Activated CD4-positive, alpha-beta T cell treated with anti-CD3 and anti-CD28 coated beads, Interleukin-10, Interleukin-2, amounts not matched to agents 100 ng/mL and 50 ng/mL, durations not matched to agents 16 hours and 8 hours (primary cell): Measurements from ENCODE around the gene ANKRD34C.

Experiments used
- DNase-seq: peaks from one replicate; pipeline ENCODE4 v3.0.0-alpha.2; 2020

Gene ANKRD34C

DNA sequence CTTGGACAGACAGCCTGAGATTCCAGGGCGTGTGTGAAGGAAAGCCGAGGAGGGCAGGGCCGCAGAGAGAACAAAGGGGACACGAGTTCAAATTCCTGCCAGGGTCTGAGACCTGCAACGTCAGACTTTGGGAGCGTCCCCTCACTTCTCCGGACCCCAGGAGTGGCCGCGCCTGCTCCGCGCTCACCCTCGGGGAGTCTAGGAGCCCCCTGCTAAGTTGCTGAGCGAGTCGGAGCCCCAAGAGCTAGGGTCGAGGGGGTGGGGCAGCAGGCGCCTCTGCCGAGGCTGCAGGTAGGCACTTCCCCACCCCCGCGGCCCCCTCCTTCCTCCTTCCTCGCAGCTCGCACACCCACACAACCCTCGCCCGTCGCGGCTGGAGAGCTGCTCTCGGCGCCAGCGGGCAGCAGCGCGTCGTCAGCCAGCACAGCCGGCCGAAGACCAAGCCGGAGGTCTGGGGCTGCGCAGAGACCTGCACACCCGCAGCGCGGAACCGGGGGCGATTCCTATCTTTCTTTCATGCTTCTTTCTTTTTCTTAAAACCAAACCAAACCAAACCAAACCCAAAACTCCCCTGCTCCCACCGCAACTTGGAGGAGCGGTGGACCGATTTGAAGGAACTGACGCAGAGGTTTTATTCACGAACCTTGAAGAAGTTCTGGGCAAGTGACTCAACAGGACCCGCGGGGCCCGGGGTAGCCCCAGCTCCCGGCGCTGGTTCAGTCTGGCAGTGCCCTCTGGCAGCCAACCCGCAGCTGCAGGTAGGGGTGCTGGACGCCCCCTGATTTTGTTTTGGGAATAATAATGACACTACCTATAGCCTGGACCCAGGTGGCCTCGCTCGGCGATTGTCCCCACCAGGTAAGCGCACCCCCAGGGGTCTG is at the start of gene ANKRD34C:
Gene ANKRD34C, plus strand, starts transcription at position 352 of the 881 bp plus-strand sequence. CDS start 10,563 bp downstream, outside the sequence.
- DNase-seq, result no peak

DNA sequence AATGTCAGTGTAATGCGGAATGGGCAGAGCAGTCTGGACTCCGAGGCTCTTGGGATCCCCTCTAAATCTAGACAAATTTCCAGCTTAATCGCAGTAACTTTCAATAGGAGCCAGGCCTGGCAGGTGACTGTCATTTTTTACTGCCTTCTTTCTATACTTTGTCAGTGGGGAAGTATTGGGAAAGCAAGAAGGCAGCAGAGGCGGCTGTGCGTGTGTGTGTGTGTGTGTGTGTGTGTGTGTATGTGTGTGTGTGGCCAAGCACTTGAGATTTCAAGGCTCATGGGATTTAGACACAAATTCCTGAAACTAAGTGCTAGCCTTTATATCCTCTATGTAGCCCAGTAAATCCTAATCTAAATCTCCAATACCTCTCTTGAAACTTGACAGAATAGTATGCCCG is 49.3 kb upstream of the ANKRD34C start:
- no peak for DNase-seq

DNA sequence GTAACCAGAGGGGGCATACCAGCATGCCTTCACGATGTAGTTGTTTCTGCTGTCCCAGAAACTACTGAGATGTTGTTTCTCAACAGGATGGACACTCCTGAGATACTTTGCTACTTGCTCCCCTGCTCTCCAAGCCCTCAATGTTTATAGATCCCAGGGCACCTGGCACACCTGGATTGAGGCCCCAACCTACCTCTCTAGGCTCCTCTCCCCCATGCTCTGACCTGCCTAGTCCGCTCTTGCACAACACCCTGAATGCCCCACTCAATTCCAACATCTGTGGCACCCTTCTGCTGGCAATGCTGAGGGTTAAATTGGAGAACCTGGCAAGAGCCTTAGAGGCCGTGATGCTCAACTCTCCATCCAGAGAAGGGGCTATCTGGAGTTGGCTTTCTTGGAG is 42.5 kb upstream of the ANKRD34C start:
- no peak for DNase-seq

DNA sequence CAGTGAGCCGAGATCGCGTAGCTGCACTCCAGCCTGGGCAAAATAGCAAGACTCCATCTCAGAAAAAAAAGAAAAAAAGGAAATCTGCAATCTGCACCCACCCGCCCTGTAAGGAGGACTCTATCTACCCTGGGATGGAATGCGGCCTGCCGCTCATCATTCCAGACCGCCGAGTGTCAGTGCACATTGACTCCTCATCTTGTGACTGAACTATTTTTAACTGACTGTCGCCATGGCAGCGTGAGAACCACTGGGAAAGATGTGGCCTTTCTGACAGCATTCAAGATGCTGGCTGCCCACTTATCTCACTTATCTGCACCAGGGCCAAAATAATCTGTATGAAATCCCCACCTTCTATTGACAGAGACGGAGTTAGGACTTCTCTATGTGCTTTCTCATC is 38.8 kb upstream of the ANKRD34C start:
- no peak for DNase-seq

DNA sequence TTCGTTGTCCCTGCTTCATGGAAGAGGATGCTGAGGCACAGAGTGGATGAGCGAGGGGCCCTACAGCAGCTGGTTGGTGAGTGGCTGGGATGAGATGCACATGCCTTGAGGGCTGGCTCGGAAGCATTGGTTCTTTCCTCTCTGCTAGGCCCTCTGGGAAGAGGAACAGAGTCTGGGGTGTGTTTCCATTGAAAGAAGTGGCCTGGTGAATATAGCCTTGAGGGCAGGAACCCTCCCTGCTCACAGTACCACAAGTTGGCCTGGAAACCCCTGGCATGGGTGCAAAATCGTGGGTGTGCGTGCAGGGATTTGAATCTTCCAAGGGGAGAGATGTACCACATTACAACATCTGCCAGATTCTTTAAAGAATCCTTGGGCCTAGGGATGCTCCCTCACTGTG is 37.6 kb upstream of the ANKRD34C start:
- no peak for DNase-seq

DNA sequence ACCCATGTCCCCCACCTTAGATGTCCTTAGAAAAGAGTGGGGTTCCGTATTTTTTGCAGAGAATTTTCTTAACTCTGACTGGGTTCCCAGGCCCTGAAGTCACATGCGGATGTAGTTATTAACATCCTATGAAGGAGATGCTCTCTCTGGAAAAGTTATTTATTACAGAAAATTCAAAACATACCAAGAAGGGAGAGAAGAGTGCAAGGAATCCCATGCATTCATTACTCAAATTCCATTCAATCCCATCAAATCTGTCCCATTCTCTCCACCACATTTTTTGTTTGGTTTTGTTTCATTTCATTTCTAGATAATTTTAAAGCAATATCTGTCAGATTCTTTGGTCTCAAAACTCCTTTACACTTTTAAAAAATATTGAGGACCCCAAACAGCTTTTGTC is 34.3 kb upstream of the ANKRD34C start:
- no peak for DNase-seq

DNA sequence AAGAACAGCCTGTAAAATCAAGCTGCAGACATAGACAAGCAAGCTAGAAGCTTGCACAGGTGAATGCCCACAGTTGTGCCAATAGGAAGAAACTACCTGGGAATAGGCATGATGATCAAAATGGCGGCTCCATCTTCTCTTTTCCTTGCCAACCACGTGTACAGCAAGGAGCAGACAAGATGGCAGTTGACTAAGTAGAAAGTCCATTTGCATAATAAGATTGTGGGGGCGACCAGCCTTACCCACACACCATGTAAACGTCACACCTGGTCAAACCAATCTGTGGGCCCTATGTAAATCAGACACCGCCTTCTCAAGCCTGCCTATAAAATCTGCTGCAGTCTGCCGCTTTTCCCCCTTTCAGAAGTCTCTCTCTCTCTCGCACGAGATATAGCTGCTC is 25.1 kb upstream of the ANKRD34C start:
- no peak for DNase-seq

DNA sequence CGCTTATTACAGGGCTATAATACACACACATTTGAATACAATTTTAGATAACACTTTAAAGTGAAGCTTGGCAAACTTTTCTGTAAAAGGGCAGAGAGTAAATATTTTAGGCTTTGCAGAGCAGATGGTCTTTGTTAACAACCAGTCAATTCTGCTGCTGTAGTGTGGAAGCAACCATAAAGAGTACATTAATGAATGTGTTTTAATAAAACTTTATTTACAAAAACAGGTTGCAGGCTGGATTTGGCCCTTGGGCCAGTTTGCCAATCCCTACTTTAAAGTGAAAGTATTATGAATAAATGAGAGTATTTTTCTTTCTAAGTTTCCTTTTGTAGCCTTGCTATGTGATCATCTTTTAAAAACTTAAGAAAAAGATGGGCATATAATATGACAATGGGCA is 20.7 kb upstream of the ANKRD34C start:
- no peak for DNase-seq

DNA sequence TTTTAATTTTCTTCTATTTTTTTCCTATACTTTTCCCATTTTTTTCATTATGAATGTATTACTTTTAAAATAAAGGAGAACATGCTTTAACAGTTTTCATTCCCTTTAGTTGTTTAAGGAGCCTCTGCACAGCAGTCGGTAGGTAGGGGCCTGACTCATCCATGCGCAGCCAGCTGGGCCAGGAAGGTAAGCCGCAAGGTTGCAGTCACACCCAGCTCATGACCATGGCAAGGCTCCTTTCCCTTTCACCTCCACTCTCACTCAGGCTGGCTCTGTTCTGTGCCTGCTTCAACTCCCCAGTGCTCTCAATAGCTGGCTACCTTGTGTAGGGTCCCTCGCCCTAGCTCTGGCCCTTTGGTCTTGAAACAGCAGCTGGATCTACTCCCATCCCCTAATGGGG is 17.4 kb upstream of the ANKRD34C start:
- DNase-seq, result no peak

DNA sequence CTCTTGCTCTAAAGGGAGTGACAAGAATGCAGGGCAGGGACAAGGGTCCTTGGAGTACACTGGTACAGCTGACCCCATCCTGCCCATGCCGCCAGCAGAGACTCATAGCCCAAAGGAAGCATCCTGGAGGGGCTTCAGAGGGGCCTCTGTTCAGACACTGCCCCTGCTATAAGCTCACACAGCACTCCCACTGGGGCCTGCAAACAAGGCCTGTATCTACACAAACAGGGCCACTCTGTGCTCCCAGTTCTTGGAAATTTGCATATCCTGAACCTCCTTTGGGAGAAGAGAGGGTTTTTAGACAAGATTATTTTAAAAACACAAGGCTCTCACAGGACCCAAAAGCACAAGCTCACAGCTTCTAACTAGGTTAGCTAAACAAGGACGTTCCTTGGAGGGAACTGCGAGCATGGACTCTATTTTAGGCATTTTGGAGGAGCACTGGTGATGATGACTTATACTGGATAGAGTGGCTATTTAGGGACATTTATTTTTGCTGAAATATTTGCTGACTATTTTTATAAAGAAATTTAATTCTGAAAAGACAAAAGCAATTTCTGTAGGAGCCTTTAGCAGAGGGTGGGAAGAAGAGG is 16.4 kb upstream of the ANKRD34C start:
- no peak for DNase-seq

DNA sequence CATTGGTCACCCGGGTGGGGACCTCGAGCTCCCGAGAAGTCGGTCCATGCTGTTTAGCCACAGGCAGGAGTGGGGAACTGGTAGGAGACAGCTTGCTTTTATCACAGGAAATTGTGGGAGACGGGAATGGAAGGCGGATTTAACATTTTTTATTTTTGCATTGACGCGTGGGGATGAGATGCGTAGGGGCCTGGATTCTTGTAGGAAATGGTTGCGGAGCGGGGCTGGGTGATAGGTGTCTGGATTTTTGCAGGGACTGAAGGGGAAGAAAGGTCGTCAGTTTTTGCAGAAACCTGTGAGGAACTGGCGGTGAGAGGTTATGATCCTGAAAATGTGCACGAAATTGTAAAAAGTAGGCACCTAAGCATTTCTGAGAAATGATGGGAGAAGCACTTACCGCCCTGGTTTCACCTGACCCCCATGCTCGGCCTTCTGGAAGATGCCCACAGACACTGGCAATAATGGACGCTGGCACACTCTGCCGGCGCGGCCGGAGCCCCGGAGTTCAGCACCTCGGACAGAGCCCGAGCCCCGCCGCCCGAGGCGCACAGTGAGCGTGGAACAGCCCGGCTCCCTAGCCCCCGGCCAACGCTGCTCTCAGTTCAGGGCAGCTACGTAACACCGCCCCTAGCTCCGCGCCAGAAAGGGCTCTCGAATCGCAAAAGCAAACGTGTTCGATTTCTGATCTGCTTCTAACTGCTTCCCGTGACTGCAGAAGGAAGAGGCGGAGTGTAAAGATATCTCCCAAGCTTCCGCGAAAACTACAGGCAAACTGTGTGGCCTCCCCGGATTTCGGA is 928 bp downstream of the ANKRD34C start:
- peak; percentile 15 for DNase-seq

DNA sequence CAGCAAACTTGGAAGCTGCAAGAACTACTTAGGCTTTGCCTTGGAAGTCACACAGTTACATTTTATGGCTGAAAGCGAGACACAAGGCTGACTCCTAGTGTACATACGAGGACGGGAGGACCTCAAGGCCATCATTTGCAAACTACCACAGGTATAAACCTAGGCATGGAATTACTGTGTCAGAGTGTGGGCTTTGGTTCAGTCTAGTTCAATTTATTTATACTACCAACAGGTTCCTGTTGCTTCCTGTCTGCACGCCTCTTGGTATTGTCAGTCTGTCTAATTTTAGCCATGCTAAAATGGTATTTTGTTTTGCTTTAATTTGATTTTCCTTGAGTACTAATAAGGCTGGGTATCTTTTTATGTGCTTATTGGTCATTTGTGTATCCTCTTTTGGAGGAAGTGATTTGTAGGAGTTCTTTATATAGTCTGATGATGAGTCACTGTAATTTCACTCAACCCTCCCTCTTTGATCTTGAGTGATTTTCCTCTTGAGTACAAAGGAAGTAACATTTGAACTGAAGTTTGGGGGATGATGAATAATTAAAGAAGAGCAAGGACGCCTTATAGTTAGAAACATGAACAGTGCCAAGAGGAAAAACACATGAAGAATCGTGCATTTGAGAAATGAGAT is 8.2 kb downstream of the ANKRD34C start:
- peak; percentile 4 for DNase-seq

DNA sequence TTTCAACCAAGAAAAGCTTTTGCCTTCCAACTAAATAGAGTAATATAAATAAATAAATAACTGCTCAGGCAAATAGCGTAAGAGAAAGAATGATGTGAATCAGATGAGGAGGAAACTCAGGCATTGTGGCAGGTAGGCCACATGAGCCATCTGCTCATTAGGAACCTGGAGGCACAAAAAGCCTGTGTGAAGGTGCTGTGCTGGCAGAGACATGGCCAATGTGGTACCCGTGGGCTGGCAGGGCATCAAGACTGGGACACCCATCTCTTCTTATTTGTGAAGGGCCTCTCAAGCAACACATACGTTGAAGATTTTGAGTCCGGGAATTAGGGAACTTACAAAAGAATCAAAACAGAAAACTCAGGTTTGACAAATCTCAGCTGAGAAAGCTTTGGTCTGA is 9.5 kb downstream of the ANKRD34C start:
- DNase-seq, result no peak

DNA sequence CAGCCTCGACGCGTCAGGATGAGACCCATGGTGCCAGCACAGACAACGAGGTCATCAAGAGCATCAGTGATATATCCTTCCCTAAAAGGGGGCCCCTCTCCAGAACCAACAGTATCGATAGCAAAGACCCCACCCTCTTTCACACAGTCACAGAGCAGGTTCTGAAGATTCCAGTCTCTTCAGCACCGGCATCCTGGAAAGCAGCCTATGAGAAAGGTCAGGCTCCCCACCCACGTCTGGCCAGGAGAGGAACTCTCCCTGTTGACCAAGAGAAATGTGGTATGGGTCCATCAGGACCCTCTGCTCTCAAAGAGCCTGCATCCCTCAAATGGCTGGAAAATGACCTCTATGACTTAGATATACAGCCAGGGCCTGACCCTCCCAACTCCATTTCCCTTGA is 11.6 kb downstream of the ANKRD34C start:
- no peak for DNase-seq

DNA sequence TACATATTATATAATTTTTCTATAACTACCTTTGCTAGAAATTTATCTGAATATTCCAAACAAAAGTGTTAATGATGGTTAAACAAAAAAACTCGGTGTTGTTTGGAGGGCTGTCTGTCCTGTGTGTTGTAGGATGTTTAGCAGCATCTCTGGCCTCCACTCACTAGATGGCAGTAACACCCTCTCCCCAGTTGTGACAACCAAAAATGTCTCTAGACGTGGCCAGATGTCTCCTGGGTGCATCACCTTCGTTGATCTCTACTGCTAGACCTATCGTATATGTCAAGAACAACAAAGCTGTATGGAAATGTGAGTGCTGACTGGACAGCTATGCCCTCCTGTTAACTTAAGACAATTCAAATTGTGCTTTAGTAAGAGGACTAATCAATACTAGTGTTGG is 14.1 kb downstream of the ANKRD34C start:
- DNase-seq, result peak; percentile 23

DNA sequence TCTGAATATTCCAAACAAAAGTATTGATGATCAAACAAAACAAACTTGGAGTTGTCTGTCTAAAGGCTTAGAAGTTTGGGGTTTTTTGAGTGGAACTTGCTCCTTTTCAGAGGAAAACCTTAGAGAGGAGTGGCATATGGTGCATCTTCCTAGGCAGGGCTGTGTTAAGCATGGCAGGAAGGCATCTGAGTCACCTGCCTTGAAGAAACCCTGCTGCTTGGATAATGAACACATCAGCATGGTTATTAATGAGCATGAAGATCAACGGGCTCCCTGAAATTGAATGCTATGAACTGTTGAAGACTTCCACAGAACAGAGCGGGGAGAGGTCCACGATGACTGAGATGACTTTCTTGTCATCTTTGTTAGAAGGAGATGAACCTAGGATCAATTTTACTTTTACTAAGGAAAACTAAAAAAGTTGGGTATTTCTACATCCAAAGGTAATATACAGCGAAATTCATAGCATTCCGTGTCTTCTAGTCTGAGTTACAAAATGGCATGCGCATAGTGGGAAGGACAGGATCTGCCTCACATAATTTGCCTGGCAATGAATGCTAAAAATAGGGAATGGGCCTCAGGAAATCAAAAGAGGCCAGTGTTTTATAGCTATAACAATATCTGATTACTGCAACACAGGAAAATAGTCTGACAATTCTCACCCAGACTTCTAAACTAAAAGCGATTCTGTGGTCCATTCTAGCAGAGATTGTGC is 16.8 kb downstream of the ANKRD34C start:
- no peak for DNase-seq

DNA sequence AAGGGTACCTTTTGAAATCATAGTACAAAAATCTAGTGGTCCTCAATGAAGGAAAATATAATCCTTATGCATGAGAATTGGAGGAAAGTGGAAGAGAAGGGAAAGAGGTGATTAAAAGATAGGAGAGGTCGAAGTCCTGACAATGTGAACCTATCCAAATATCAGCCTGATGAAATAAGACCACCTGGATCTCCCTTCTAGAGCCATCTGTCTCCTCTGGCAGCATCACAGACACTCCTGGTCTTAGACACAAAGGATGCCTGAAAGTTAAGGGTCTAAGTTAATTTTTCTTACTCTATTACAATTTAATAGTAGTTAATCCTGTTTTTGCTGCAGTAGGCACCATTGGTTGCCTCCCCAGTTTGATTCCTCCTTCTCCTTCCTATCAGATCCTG is 17.3 kb downstream of the ANKRD34C start:
- DNase-seq, result no peak

DNA sequence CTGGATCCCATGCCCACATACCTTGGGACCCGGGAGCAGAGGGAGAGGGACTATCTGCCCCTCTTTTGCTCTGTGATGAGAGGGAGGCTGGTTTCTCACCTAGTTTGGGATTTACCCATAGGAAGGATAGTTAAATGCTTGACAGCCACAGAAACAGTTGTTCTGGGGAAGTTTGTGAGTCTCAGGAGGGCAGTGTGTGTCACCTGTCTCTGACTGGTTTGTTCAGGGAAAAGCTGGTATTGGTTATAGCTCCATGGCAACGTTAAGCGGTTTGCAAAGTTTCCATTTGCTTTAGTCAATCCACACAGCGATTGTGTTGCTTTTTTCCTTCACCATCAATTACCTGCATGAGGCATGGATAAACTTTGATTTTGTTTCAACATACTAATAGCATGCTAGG is 24.7 kb downstream of the ANKRD34C start:
- DNase-seq, result no peak

DNA sequence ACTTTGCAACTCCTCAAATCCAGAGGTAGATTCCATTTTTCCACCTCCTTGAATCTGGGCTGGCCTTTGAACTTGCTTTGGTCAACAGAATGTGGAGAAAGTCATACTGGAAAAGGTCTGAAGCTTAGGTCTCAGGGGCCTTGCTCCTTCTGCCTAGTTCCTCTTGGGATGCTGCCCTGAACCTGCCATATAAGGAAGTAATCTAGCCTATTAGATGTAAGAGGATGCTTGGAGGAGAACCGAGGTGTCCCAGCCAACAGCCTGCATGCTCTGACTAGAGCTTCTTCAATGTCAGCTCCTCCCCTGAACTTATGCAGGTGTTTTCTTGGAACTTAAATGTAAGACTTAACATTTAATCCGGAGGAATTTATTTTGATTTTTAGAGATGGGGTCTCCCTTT is 26.4 kb downstream of the ANKRD34C start:
- DNase-seq, result no peak

DNA sequence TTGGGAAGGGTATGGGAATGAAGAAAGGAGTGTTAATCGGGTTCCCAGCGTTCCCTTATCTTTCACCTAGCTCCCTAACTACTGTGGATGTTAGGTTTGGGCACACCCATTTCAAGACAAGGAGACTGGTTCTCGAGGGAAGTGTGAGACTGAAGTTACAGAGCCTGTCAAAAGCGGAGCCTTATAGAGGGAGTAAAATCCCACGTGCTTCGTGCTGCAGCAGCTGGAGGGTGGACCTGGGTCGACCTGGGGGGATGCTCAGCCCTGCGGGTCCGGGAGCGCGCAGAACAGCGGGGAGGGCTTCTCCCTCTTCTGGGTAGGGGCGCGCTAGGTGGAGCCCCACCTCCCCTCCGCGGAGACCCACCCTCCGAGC is 28.1 kb downstream of the ANKRD34C start:
- DNase-seq, result no peak

DNA sequence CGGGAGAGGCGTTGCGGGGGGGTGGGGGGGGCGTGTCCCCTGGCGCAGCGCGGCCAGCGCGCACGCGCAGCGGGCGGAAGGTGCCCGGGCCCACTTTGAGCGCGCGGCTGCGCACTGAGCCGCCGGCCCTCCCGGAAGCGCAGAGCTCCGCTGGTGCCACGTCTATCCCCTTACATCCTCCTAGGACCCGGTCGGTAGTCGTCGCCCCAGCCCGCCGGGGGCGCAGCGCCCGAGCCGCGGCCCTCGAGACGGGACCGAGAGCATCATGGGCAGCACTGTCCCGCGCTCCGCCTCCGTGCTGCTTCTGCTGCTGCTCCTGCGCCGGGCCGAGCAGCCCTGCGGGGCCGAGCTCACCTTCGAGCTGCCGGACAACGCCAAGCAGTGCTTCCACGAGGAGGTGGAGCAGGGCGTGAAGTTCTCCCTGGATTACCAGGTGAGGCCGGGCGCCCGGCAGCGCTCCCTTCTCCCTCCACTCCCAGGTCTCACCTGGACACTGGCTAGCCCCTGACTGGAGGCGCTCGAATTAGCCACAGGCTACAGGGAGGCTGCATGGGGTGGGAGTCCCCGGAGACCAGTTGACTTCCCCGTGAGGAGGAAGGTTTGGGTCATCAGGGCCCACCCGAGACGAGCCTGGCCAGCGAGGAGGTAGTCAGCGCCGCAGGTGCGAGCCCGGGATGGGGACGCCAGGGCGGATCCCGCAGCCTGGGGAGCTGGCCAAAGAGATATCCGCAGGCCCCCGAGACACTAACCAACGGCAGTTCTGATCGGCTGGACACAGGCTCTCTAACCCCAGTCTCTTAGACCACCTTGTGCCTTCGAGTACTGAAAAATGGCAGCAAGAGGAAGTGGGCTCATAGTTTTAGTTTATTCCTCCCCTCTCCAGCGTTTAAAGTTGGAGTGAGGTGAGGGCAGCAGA is 28.7 kb downstream of the ANKRD34C start, which contains the start of gene TMED3:
Gene TMED3, plus strand, starts transcription at position 128 of the 916 bp plus-strand sequence. Its CDS starts 138 bp downstream, at position 266.
- peak; percentile 93 for DNase-seq
